Lower leg skin (tissue), 3 donors: Measurements from ENCODE around the gene CCDC85C.

Source experiments
- POLR2A ChIP-seq, 2 donors: fragments of 450-650 bp; IDR thresholded peaks; one replicate each; pipeline ENCODE4 v1.6.1; 2016 to 2017; ENCODE audit warnings: antibody characterized with exemption in 2 of 2, mild to moderate bottlenecking in 1 of 2, moderate library complexity in 1 of 2
- TF ChIP-seq, protein P1 (sequence below), 3 donors: fragments of 450-650 bp; IDR thresholded peaks; one replicate each; pipeline ENCODE4 v1.5.1; 2016; ENCODE audit warnings: antibody characterized with exemption in 3 of 3, mild to moderate bottlenecking in 3 of 3, moderate library complexity in 2 of 3

GRCh38 chr14:99636487-99636886 lies 32.5 kb upstream of the CCDC85C start:
- TF ChIP-seq, protein P1, sequence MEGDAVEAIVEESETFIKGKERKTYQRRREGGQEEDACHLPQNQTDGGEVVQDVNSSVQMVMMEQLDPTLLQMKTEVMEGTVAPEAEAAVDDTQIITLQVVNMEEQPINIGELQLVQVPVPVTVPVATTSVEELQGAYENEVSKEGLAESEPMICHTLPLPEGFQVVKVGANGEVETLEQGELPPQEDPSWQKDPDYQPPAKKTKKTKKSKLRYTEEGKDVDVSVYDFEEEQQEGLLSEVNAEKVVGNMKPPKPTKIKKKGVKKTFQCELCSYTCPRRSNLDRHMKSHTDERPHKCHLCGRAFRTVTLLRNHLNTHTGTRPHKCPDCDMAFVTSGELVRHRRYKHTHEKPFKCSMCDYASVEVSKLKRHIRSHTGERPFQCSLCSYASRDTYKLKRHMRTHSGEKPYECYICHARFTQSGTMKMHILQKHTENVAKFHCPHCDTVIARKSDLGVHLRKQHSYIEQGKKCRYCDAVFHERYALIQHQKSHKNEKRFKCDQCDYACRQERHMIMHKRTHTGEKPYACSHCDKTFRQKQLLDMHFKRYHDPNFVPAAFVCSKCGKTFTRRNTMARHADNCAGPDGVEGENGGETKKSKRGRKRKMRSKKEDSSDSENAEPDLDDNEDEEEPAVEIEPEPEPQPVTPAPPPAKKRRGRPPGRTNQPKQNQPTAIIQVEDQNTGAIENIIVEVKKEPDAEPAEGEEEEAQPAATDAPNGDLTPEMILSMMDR (IDR thresholded peaks at IDR 0.05), result no peak
- no peak for TF ChIP-seq POLR2A (IDR thresholded peaks at IDR 0.05)
